Hematopoietic multipotent progenitor cell treated with erythropoietin and hydrocortisone succinate and interleukin-3 and kit ligand, for 6 days (in vitro differentiated cells): ENCODE results near the gene UBXN4.
A peak's percentile ranks its signal among the peaks of the same experiment; 100 is the strongest.
"Not testable (repeated sequence)": the region's sequence is repeated elsewhere in the genome, so short reads cannot be mapped to it uniquely, and the experiment has no call there.

Source experiments
- DNase-seq: peaks from one replicate; pipeline ENCODE4 v3.0.0-alpha.2; 2015

UBXN4 gene

GRCh38 chr2:135773319-135773718 is 31.7 kb downstream of the UBXN4 start:
- no peak for DNase-seq

- no peak for DNase-seq
Observed at GRCh38 chr2:135773917-135774316, 32.3 kb downstream of the UBXN4 start.

- no peak for DNase-seq
Observed at GRCh38 chr2:135775420-135775819, 33.8 kb downstream of the UBXN4 start.

GRCh38 chr2:135776367-135776766 is 34.7 kb downstream of the UBXN4 start:
- no peak for DNase-seq

DNA sequence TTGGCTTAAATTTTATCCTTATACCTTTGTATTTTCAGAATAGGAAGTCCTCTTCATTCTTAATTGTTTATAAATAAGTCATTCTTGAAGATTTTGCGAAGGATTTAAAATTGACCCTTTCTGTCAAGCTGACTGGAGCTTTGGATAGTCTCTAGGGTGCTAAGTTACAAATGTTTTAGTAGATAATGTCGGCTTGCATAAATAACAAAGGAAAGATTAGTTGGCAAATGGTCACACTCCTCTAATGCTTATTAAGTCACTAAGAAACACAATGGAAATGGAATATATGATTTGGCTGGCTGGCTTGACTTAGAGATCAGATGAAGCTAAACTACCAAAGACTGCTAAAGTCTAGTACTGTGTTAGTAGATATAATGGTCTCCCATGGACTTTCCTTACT is 40.6 kb downstream of the UBXN4 start:
- DNase-seq: no peak

GRCh38 chr2:135783439-135783838 is 41.8 kb downstream of the UBXN4 start:
- DNase-seq: no peak

GRCh38 chr2:135785032-135785431 is 43.4 kb downstream of the UBXN4 start:
- DNase-seq: peak; percentile 41

- no peak for DNase-seq
Observed at GRCh38 chr2:135786823-135787222, 45.2 kb downstream of the UBXN4 start.

GRCh38 chr2:135790423-135790822 is 48.8 kb downstream of the UBXN4 start:
- DNase-seq: no peak

DNA sequence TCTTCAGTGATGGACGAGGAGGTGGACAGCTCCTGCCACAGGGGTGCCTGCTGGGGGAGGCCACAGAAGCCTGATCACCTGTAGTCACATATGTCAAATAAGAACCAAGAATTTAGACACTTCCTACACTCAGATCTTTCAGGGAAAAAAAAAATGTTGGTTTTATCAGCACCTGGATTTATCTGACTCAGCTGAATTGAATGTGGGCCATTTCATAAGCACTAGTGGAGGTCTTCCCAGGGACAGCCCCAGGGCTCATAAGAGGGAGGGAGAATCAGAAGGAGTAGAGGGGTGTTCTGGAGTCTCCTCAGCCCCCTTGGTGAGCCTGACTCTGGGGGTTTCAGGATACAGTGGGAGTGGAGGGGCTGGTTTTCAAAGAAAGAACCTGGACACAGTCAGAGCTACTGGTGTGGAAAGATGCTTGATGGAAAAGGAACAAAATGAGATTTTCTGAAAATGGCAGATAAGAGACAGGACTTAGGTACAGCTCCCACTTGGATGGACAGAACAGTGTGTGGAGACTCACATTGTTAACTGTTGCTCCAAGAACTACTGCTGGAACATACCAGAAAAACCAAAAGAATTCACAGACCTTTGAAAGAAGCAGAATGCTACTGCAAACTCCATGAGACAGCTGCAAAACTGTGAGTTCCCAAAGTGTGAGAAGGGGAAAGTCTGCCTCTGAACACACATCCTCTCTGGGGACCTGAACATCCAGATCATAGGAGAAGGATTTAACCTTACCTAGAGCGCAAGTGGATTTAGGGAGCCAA is 49.9 kb downstream of the UBXN4 start:
- DNase-seq: no peak

GRCh38 chr2:135792401-135793150 is 50.9 kb downstream of the UBXN4 start:
- DNase-seq: peak; percentile 15

GRCh38 chr2:135795641-135796040 is 54.0 kb downstream of the UBXN4 start:
- DNase-seq: not testable (repeated sequence)

DNA sequence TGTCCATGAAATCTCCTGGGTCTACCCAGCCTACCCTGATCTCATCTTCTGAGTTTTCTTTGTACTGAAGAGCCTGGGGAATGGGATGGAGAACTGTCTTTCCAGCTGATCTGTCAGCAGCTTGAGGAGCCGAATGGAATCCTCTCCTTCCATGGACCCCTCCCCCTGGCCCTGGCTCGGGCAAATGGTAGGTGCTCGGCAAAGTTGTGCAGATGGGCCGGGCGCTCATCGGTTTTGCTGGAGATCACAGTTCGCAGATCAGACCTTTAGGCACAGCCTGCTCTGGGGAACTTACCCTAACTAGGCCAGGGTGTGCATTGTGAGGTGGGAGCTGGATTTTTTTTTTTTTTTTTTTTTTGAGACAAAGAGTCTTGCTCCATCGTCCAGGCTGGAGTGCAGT is 55.0 kb downstream of the UBXN4 start:
- no peak for DNase-seq

- peak; percentile 91 for DNase-seq
Observed at GRCh38 chr2:135797497-135798274, 56.0 kb downstream of the UBXN4 start.

- DNase-seq: no peak
Observed at GRCh38 chr2:135798275-135798705, 56.6 kb downstream of the UBXN4 start.

GRCh38 chr2:135798762-135799161 is 57.1 kb downstream of the UBXN4 start:
- peak; percentile 43 for DNase-seq

GRCh38 chr2:135799738-135800137 is 58.1 kb downstream of the UBXN4 start:
- no peak for DNase-seq

GRCh38 chr2:135800513-135801460 is 59.1 kb downstream of the UBXN4 start:
- no peak for DNase-seq

DNA sequence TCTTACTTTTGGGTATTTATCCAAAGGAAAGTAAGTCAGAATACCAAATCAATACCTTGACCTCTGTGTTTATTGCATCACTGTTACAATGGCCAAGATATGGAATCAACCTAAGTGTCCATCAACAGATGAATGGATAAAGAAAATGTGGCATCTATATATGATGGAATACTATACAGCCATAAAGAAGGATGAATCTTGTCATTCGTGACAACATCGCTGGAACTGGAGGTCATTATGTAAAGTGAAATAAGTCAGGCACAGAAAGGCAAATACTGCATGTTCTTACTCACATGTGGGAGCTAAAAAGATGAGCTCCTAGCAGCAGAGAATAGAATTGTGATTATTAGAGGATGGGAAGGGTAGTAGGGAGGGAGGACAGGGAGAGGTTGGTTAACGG is 60.7 kb downstream of the UBXN4 start:
- DNase-seq: no peak

DNA sequence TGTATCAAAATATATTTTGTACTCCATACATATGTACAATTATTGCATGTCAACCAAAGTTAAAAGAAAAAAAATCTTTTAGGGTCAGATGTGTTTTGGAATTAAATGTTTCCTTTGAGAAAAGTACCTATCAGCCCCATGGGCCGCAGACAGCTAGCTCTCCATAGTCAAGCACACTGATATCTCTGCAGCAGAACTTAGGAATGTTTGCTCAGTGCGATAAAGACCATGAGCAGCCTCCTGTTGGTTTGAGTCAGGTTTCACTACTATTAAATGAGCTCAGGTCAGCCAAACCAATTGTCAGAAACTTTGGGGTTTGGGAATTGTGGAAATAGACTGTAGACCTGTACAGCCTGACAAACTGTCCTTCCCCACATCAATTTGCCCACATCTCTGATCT is 61.6 kb downstream of the UBXN4 start:
- no peak for DNase-seq

GRCh38 chr2:135807874-135808273 is 66.2 kb downstream of the UBXN4 start:
- DNase-seq: not testable (repeated sequence)

GRCh38 chr2:135812907-135813511 is 71.4 kb downstream of the UBXN4 start:
- no peak for DNase-seq
